Daoy (cell line): ENCODE data around the gene KCNK15. TPM values are rescaled to one million over a fixed set of nuclear protein-coding genes. Genes with fewer than 3 reads are reported as not detected.
"Not testable (repeated sequence)": the region's sequence is repeated elsewhere in the genome, so short reads cannot be mapped to it uniquely, and the experiment has no call there.

ENCODE experiments used
- DNase-seq: peaks from one replicate; pipeline ENCODE4 v3.0.0-alpha.2; 2015; ENCODE audit warnings: low read depth
- total RNA-seq: library from RNA; depleted of rRNA; stranded (reverse); fragments of >200 nt; shearing (Covaris generic); gene quantifications from 2 replicates; pipeline ENCODE4 v1.2.3, GENCODE V29; 2014

KCNK15 gene
- total RNA-seq, 1 experiment from 2014 or later, result not detected

- no peak for DNase-seq
Measured at GRCh38 chr20:44758247-44759101, 12.8 kb downstream of the KCNK15 start.

- no peak for DNase-seq
Measured at GRCh38 chr20:44759595-44759994, 13.9 kb downstream of the KCNK15 start.

GRCh38 chr20:44761423-44761822 lies 15.8 kb downstream of the KCNK15 start:
- DNase-seq, result no peak

GRCh38 chr20:44762466-44763140 lies 16.9 kb downstream of the KCNK15 start:
- no peak for DNase-seq

GRCh38 chr20:44763798-44764197 lies 18.1 kb downstream of the KCNK15 start:
- DNase-seq, result not testable (repeated sequence)

- no peak for DNase-seq
Measured at GRCh38 chr20:44765091-44765490, 19.4 kb downstream of the KCNK15 start.

- DNase-seq, result peak; percentile 65
Measured at GRCh38 chr20:44765701-44766347, 20.2 kb downstream of the KCNK15 start.

- DNase-seq, result no peak
Measured at GRCh38 chr20:44768256-44768655, 22.6 kb downstream of the KCNK15 start.

- DNase-seq, result no peak
Measured at GRCh38 chr20:44768854-44769480, 23.3 kb downstream of the KCNK15 start.

GRCh38 chr20:44769481-44769863 lies 23.8 kb downstream of the KCNK15 start:
- DNase-seq, result no peak

- DNase-seq, result no peak
Measured at GRCh38 chr20:44770484-44771171, 25.0 kb downstream of the KCNK15 start.

- no peak for DNase-seq
Measured at GRCh38 chr20:44771172-44771535, 25.5 kb downstream of the KCNK15 start.

GRCh38 chr20:44772636-44773035 lies 27.0 kb downstream of the KCNK15 start:
- DNase-seq, result no peak

- no peak for DNase-seq
Measured at GRCh38 chr20:44773070-44773829, 27.6 kb downstream of the KCNK15 start.

- DNase-seq, result peak; percentile 12
Measured at GRCh38 chr20:44776980-44777379, 31.3 kb downstream of the KCNK15 start.

GRCh38 chr20:44780226-44780625 lies 34.6 kb downstream of the KCNK15 start:
- DNase-seq, result peak; percentile 44

- DNase-seq, result no peak
Measured at GRCh38 chr20:44781118-44781517, 35.5 kb downstream of the KCNK15 start.

GRCh38 chr20:44781791-44782190 lies 36.1 kb downstream of the KCNK15 start:
- no peak for DNase-seq

- no peak for DNase-seq
Measured at GRCh38 chr20:44784688-44785087, 39.0 kb downstream of the KCNK15 start.

- peak; percentile 52 for DNase-seq
Measured at GRCh38 chr20:44785768-44786167, 40.1 kb downstream of the KCNK15 start.

- no peak for DNase-seq
Measured at GRCh38 chr20:44787299-44787698, 41.6 kb downstream of the KCNK15 start.
